Measurements from ENCODE around the gene QPCTL.

- TF ChIP-seq CTCF (IDR thresholded peaks at IDR 0.05 in 2 of 3, conservative IDR thresholded peaks at IDR 0.05 in 1 of 3; ENCODE audit: control insufficient read depth in 2 of 3, extremely low read depth in 1 of 3, insufficient read depth in 1 of 3, low read depth in 3 of 3, low read length in 3 of 3) (no peak), POLR2A (IDR thresholded peaks at IDR 0.05; ENCODE audit: low read depth, low read length) (no peak)
These were observed 50.5 kb downstream of the QPCTL start for GRCh38 chr19:45742969-45743368.
